GM12878 (cell line): ENCODE data around the gene JTB.

Experiments used
- BCL3 ChIP-seq: IDR thresholded peaks from 2 replicates; pipeline ENCODE4 v1.6.1; 2011; ENCODE audit warnings: borderline replicate concordance, low read depth, mild to moderate bottlenecking, moderate library complexity, low read length; ENCODE audit not compliant: insufficient read depth, poor library complexity, severe bottlenecking
- CEBPZ ChIP-seq: fragments of 150-350 bp; IDR thresholded peaks from 2 replicates; pipeline ENCODE4 v1.6.1; 2016; ENCODE audit warnings: low read depth, low read length
- CTCF ChIP-seq, 3 experiments: IDR thresholded peaks in 2 of 3; conservative IDR thresholded peaks in 1 of 3; 2 replicates each; pipeline ENCODE4 v1.5.1; 2011; ENCODE audit warnings: low read depth in 3 of 3, low read length in 3 of 3, mild to moderate bottlenecking in 3 of 3, control low read depth in 2 of 3, moderate library complexity in 2 of 3, inconsistent platforms in 1 of 3, mixed read lengths in 1 of 3; ENCODE audit not compliant: control insufficient read depth in 2 of 3, insufficient read depth in 1 of 3; ENCODE audit errors: extremely low read depth in 1 of 3
- NRF1 ChIP-seq: conservative IDR thresholded peaks from 2 replicates; pipeline ENCODE4 v1.6.1; 2011; ENCODE audit warnings: mild to moderate bottlenecking, low read depth, low read length, improper control_type of control experiment
- POLR2AphosphoS2 ChIP-seq: IDR thresholded peaks from 2 replicates; pipeline ENCODE4 v1.6.1; 2011; ENCODE audit warnings: low read depth, mild to moderate bottlenecking, low read length, improper control_type of control experiment, moderate library complexity
- SIX5 ChIP-seq: IDR thresholded peaks from 2 replicates; pipeline ENCODE4 v1.6.1; 2011; ENCODE audit warnings: mild to moderate bottlenecking, low read depth, low read length, moderate library complexity; ENCODE audit not compliant: severe bottlenecking
- ZNF274 ChIP-seq: IDR thresholded peaks from one replicate; pipeline ENCODE4 v1.8.0; 2011; ENCODE audit not compliant: insufficient read length, insufficient read depth

DNA sequence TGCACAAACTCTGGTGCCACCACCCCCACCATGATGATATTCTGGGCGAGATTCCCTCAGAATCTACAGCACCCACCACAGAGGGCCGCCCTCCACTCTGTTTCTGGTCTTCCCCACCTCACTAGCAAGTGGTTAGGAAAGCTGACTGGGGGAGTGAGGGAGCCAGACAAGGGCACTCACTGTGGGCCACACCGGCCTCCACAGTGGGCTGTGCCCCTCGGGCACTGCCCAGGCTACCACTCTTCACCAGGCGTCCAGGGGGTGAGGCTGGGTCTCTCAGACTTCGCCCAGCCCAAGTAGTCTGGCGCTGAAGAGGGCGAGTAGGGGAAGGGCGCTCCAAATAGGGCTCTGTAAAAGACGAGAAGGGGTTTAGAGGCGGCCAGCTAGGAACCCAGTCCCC is 43.5 kb downstream of the JTB start:
- TF ChIP-seq BCL3 = no peak
- TF ChIP-seq CEBPZ = no peak
- no peak for TF ChIP-seq CTCF (IDR thresholded peaks at IDR 0.05 in 2 of 3, conservative IDR thresholded peaks at IDR 0.05 in 1 of 3; ENCODE audit: control insufficient read depth in 2 of 3, extremely low read depth in 1 of 3, insufficient read depth in 1 of 3, low read depth in 3 of 3, low read length in 3 of 3)
- TF ChIP-seq ZNF274 = no peak
- TF ChIP-seq POLR2AphosphoS2 = no peak
- TF ChIP-seq SIX5 = no peak
- no peak for TF ChIP-seq NRF1
